ENCODE results near the gene ENOX2.

GRCh38 chrX:130841776-130842175, 61.2 kb downstream of the ENOX2 start:
- TF ChIP-seq CTCF (conservative IDR thresholded peaks at IDR 0.05) (no peak), EZH2 (IDR thresholded peaks at IDR 0.05; ENCODE audit: low read depth) (no peak)

All from PC-9 (cell line).